DMS79 treated with DMSO at 0.1 percent for 48 hours (cell line): ENCODE results near the gene TBPL2.
A peak's percentile ranks its signal among the peaks of the same experiment; 100 is the strongest.
"Not testable (repeated sequence)": the region's sequence is repeated elsewhere in the genome, so short reads cannot be mapped to it uniquely, and the experiment has no call there.

Experiments used
- DNase-seq: peaks from one replicate; lab custom pipeline; 2025; lab: John Stamatoyannopoulos, UW

TBPL2 gene

DNA sequence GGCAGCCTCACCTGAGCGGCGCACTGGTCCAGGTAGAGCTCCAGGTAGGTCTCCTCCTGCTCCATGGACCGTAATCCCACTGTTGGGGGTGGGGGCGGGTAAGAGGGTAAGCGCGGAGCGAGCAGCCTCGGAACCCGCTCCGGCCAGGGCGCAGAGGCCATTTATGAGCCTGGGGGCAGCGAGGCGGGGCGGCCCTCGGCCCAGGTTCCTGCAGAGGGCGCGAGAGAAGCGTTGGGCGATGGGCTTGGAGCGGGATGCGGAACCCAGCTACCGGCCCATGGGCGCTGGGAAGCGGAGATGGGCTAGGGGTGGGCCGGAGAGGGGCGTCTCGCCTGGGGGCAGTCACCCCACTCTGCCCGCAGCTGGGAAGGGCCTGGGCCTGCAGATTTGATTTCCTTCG, at the start of gene TBPL2:
TSS of gene TBPL2 (minus strand) at position 232 of the 400 bp plus-strand sequence. CDS start at position 65, 167 bp downstream.
- no peak for DNase-seq

DNA sequence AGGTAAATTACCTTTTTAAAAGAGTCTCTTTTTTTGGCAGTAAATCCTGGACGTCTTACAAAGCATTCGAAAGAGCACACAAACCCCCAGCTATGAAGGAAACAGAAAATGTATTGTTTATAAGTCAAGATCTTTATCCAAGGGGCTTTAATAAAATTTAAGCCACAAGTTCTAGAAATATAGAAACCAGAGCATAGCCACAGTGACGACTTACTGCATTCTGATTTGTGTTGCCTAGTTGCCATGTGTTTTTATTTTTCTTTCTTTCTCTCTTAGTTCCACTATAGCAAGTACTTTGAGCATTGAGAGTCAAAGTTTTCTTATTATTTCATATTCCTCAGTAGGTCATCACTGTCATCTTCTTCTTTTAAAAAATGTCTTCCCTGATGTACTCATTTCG, 47.8 kb upstream of the TBPL2 start:
- no peak for DNase-seq

DNA sequence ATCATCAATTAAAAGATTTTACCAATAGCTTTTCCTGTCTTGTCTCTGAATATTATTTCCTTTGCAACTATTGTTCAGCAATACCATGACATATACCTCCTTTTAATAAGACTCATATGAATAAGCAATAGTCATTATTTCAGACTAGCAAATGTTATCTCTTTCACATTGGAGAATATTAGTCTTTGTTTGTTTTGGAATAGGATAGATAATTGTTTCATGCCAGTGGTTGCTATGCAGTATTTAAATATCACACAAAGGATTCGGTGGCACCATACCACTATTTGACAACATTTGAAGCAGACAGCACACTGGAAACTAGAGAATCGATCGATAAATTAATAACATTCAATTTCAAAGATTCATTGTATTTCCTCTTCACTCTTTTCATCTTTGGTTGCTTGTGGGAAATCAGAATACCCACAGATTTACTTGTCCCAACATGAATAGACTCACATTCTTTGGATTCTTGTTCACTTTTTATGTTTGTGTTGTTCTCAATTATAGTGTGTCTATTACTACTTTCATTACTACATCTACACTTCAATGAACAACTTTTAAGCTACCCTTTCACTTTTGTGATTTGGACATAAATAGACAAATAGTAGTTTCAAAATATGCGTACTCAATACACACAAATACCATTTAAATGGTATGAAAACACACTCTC, 42.7 kb upstream of the TBPL2 start:
- no peak for DNase-seq

DNA sequence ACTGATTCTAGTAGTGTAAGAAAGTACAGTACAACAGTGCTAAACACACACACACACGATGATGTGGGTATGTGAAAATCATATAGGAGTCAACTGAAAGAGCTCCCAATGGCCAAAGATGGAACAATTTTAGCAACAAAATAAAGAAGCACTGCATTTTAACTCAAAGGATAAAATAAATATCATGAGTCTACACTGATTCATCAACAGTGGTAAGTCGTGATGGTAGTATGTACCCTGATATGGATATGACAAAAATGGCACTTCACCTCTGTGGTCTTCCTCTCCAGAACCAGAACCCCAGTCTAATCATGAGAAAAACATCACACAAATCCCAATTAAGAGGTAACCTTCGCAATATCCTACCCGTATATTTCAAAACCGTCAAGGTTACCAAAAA, 41.4 kb upstream of the TBPL2 start:
- DNase-seq: no peak

DNA sequence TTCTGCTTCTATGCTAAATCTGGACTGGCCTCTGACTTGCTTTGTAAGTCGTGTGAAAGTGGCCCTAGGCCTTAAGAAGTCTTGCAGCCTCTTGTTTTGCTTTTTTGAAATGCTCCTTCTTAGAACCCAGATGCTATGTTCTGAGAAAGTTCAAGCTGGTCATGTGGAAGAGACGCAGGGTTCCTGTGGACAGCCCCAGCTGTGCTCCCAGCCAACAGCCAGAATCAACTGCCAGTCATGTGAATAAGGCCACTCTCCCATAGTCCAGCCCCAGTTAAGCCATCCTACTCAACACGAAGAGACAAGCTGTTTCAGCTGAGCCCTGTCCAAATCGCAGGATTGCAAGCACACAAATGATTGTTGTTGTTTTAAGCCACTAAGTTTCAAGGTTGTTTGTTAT, 37.3 kb upstream of the TBPL2 start:
- no peak for DNase-seq

DNA sequence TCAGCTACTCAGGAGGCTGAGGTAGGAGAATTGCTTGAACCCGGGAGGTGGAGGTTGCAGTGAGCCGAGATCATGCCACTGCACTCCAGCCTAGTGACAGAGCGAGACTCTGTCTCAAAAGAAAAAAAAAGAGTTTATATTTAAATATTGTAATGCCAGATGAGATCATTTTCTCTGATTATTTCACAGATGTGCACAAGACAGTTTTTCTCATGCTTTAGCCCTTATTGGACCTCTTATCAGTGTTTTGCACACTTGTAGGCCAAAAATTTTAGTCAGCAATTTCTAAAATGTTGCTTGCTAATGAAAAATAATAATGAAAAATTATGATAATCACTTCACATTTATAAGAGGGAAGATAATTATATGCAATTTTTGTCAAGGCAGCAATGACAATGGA, 36.0 kb upstream of the TBPL2 start:
- not testable (repeated sequence) for DNase-seq

DNA sequence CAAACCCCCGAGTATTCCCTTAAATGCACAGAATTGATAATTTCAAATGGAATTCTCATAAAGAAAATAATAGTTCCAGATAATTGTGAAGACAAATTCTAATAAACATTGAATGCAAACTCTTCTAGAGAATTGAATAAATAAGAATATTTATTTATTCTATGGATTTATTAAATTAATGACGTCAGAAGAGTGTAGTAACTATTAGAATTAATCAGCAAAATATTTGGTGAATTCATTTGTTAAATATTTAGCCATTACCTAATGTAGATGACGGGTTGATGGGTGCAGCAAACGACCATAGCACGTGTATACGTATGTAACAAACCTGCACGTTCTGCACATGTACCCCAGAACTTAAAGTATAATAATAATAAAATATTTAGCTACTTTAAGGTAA, 33.4 kb upstream of the TBPL2 start:
- DNase-seq: no peak

DNA sequence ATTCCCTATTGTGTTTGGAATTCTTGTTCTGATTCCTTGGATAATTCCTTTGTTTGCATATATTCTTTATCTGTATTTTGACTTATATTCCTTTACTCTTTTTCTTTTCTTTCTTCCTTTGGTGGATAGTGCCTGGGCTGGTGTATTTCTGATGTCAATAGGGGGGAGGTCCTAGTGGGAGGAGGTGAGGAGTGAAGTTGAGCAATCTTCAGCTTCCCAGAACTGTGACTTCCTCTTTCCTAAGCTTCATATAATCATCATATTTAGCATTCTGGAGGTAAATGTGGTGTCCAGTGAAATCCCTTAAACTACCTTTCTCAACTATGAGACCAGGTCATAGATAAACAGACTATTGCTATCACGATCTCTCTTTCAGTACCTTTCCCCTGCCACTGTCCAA, 29.6 kb upstream of the TBPL2 start:
- no peak for DNase-seq

DNA sequence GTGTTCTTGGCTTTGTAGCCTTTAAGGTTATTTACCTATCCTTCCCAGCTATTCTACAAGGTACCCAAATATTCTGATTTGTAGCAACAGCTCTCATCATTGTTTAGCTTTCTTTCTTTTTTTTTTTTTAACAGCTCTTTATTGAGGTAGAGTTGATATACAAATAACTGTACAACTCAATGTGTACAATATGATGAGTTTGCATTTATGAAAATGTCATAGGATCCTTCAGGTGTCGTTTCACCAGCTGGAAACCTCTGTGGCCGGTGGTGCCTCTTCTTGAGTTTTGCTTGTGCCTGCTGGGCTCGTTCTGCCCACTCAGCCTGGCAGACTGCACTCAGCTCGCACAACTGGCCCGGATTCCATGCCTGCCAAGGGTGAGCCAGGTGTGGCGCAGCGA, 26.9 kb upstream of the TBPL2 start:
- no peak for DNase-seq

DNA sequence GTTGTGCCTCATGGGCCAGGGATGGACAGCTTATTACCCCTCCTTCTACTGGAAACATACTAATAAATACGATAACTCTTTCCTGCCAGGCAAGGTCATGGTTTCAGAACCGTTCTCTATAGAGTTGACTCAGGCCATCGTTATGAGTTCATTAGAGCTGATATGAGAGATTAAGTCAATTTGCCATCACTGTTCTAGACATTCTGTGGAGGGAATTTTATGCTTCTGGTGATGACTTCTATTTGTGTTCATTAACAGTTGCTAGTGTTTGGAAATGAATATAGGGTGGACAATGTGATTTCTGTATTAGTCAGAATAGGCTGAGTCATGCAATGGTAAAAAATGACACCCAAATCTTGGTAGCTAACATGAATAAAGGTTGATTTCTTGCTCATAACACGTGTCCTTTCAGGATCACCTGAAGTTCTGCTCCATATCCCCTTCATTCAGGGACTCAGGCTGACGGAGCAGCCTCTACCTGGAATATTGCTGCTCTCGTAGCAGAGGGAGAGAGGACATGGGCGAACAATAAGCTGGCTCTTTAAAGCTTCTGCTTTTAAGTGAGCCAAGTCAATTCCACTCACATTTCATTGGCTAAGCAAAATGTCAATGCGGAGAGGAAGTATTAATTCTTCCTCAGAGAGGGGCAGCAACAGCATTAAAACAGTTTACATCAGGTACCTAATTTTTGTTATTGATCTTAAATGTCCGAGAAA, 18.5 kb upstream of the TBPL2 start:
- DNase-seq: no peak

DNA sequence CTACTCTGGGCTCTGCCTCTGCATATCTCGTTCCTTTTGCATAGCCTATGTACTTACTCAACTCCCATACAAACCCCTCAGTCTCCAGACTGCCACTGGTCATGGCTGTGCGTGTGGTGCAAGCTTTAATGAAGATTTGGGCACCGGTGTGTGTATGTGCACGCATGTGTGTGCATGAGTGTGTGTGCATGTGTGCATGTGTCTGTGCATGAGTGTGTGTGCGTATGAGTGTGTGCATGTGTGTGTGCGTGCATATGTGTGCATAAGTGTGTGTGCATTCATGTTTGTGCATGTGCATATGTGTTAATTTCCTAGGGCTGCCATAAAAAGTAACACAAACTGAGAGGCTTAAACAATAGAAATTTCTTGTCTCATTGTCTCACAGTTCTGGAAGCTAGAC, 17.1 kb upstream of the TBPL2 start:
- no peak for DNase-seq

DNA sequence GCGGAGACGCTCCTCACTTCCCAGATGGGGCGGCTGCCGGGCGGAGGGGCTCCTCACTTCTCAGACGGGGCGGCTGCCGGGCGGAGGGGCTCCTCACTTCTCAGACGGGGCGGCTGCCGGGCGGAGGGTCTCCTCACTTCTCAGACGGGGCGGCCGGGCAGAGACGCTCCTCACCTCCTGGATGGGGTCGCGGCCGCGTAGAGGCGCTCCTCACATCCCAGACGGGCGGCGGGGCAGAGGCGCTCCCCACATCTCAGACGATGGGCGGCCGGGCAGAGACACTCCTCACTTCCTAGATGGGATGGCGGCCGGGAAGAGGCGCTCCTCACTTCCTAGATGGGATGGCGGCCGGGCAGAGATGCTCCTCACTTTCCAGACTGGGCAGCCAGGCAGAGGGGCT, 16.0 kb upstream of the TBPL2 start:
- not testable (repeated sequence) for DNase-seq

DNA sequence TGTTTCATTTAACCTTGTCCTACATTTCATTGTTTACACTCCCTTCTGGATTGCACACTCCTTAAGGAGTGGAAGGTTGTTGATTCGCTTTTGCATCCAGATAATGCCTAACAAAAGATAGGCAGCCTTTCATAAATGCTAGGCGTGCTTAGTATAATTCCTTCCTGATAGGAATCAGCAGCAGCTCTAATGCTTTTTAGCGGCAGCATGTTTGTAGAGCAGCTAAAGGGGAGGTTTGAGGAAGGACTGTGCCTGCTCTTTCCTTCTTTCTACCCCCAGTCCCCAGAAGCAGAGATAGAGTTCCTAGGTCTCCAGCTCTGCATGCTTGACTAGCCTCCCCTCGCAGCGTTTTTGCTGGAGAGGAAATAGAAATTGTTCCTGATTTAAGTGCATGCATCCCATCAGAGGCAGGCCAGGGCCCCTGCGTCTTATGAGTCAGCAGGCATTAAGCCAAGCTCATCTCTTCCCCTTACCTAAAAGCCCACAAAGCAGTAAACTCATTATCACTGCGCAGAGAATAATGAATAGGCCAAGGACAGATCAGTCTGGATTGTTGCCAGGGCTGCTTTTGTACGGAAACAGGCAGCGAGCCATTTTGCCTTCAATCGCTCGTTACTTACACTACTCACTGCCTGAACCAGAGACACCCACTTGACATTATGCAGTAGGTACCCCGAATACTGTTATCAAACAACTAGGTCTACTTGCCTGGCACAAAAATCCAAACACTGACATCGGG, 14.0 kb upstream of the TBPL2 start:
- peak; percentile 99 for DNase-seq

DNA sequence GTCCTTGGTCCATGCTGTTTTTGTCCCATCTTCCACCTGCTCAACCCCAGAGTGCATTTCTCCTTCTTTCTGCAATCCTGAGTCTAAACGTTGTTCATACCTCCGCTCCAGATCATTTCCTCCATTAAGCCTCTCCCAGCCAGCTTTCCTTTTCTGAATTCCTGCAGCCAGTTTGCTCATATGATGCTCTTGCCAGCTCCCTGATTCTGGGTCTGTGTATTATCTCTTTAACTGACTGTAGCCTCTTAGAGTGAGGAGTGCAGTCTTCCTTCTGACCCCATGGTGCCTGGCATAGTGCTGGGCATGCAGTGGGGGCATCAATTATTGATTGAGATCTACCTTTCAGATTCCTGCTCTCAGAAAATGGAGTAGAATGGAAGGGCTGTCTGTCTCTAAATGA, 11.5 kb upstream of the TBPL2 start:
- DNase-seq: no peak

DNA sequence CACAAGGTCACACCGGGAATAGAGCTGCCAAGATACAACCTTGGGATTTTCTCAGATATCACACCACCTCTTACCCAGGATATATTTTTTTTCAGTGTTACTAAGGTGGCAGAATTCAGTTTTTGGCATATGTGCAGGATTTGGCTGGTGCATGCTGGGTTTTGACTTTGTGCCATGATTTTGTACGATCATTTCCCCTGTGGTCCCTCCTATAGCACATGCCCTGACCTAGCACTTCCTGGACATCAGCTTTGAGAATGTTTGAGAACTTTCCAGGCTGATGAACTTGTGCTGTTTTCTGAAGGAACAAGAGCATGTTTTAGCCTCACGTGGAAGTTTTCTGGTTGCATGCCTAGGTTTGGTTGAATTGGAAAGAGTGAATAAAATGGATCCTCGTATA, 11.0 kb upstream of the TBPL2 start:
- peak; percentile 45 for DNase-seq

DNA sequence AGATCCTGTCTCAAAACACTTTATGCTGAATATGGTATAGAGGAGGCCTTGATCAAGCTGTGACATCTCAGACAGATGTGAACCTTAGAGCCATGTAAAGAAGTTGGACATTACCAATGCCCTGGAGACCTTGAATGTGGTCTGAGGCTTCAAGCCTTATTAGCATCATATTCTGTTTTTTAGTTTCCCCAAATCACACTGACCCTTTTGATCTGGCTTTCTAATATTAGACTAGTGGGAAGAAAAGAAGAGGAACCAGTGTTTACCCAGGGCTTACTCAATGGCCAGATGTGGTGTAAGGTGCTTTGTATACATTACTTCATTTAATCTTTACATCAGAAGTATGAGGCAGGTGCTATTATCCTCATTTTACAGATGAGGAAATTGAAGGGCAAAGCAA, 10.6 kb upstream of the TBPL2 start:
- no peak for DNase-seq

DNA sequence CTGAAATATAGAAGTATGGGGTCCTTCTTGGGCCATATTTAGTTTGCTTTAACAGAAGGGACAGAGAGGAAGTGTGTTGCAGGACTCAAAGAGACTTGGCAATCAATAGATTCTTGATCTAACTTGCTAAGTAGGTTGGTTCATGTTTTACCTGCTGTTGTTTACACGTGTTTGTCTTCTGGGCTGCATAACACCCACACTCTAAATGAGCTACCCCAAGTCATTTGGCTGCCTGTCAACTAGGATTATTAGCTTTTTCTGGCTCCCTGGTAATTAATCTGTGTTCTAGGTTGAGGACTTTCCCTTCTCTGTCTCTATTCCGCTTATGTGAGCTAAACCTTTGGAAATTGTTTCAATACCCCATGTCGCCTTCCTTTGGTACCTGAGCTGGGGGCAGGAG, 10.1 kb upstream of the TBPL2 start:
- peak; percentile 28 for DNase-seq

DNA sequence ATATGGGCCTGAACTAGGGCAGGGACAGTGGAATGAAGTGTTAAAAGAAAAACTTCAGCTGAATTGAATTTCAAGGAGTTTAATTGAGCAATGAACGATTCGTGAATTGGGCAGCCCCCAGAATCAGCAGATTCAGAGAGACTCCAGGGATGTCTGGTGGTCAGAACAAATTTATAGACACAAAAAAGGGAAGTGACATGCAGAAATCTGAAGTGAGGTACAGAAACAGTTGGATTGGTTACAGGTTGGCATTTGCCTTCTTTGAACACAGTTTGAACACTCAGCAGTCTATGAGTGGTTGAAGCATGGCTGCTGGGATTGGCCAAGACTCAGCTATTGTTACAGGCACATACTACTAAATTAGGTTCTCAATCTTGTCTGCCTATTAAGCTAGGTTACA, 9.7 kb upstream of the TBPL2 start:
- no peak for DNase-seq

DNA sequence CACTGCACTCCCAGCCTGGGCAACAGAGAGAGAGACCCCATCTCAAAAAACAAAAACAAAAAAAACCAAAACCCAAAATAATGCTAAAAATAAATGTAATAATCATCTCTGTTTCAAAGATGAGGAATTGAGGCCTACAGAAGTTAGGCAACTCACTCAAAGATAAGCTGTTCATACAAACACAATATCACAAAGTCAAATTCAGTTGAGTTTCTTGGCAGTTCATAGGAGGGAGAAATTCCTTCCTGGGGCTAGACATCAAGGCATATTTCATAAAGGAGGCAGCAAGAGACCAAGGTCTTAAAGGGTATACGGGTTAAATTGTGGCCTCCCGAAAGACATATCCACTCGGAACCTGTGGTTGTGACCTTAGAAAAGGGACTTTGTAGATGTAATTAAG, 8.7 kb upstream of the TBPL2 start:
- no peak for DNase-seq

DNA sequence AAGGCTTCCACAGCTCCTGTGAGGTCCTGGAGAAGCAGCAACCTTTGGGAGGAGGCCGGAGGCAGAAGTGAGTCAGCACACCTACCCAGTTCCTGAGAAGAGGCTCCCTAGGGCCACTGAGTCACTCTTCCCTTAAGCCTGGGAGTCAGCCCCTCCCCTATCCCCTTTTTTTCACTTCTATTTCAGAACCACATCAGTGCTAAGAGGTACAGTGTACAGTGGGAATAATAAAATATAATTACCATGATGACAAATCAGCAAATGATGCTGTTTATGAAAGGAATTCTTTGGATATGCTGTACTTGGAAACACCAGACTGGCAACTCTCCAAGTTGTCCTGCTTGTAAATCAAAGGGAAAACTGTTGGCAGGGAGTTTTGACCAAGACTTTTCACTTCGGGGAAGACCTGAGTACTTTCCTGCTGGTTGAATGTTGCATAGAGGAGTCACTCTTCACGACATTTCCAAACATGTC, 7.8 kb upstream of the TBPL2 start:
- peak; percentile 79 for DNase-seq

DNA sequence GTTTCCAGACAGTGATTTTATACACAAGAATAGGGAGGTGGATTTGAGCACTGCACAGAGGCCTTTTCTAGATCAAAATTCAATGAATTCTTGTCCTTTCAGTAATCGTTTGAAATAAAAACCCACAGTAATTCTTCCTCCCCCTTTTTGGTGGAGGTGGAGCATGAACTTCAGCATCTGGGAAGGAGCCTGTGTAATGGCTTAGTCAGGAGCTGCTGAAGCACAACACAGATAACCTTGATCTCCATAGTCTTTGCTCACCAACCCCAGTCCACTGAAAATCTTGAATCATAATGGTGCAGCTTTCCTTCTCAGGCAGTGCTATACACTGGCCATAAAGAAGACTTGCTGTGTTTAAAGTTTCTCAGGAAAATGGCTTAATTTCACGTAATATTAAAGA, 6.4 kb upstream of the TBPL2 start:
- DNase-seq: no peak

DNA sequence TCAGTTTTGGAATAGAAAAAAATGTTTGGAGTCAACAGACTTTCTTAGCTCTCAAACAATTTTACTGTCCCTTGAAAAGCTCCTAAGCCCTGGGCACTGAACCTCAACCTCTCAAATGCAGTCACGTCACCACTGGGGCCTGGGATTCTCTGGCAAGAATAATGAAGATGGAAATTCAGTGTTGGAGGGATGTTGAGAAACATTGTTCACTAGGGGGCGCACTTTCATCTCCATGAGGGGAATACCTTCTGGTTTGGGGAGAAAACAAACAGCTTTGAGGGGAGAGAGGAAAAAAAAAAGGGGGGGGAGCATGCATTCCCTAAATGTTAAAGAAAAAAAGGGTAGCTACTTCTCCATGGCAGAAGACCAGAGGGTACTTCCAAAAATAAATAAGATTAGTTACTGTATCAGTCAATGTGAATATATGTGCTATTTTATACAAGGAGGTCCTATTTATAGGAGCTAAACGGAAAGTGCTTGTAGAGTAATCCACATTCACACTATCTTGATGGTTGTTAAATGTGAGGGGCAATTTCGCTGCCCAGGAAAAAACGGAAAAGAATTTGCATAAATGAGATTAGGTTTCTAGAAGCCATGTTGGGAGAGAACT, 5.8 kb upstream of the TBPL2 start:
- DNase-seq: peak; percentile 78

DNA sequence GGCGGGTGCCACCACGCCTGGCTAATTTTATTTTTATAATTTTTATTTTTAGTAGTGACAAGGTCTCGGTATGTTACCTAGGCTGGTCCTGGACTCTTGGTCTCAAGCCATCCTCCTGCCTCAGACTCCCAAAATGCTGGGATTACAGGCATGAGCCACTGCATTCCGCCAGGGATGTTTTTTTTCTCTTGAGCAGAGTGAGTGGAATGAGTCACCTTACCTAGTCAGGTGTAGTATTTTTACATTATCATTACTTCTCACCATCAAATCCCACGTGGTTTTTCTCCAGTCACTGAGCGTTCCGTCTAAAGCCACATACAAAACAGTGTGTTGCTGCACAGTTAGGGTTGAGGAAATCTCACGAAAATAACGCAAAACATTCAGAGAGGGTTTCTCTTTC, 870 bp upstream of the TBPL2 start:
- DNase-seq: no peak
